MCF 10A (cell line): ENCODE results near the gene JSRP1. TPM values are rescaled to one million over a fixed set of nuclear protein-coding genes. Genes with fewer than 3 reads are reported as not detected.

Experiments used
- BruUV-seq: library from RNA; stranded (reverse); fragments of 400-500 nt; replicated peaks from 2 replicates; lab custom pipeline; 2021; lab: Mats Ljungman, UMichigan
- CTCF ChIA-PET: fragments of 300-600 bp; sonication (Branson Sonifier 250); formaldehyde crosslinking; extraction: SDS; loops from one replicate; lab custom pipeline; 2021; ENCODE audit warnings: antibody characterized with exemption, inconsistent platforms; lab: Yijun Ruan, JAX
- POLR2A ChIA-PET: fragments of 300-600, 350-650 bp; sonication (Branson Sonifier 250); formaldehyde crosslinking; extraction: SDS; loops from one replicate; lab custom pipeline; 2020; ENCODE audit warnings: antibody characterized with exemption, inconsistent platforms; lab: Yijun Ruan, JAX
- DNase-seq: peaks from one replicate; pipeline ENCODE4 v3.0.0-alpha.2; 2018; ENCODE audit not compliant: unreplicated experiment
- H3K27ac Mint-ChIP-seq: one replicate; pipeline ENCODE4 v1.8.0; 2022; ENCODE audit warnings: mild to moderate bottlenecking, low read depth, mixed read lengths; ENCODE audit not compliant: unreplicated experiment
- H3K27me3 Mint-ChIP-seq: one replicate; pipeline ENCODE4 v1.8.0; 2022; ENCODE audit warnings: mixed read lengths; ENCODE audit not compliant: insufficient read depth, unreplicated experiment
- H3K36me3 Mint-ChIP-seq: one replicate; pipeline ENCODE4 v1.8.0; 2022; ENCODE audit warnings: mild to moderate bottlenecking, moderate library complexity, mixed read lengths; ENCODE audit not compliant: insufficient read depth, unreplicated experiment
- H3K4me1 Mint-ChIP-seq: one replicate; pipeline ENCODE4 v1.8.0; 2022; ENCODE audit warnings: mixed read lengths; ENCODE audit not compliant: insufficient read depth, unreplicated experiment
- H3K4me3 Mint-ChIP-seq: one replicate; pipeline ENCODE4 v1.8.0; 2022; ENCODE audit warnings: mild to moderate bottlenecking, moderate library complexity, mixed read lengths; ENCODE audit not compliant: unreplicated experiment
- H3K9me3 Mint-ChIP-seq: one replicate; pipeline ENCODE4 v1.8.0; 2022; ENCODE audit warnings: mixed read lengths; ENCODE audit not compliant: unreplicated experiment
- intact Hi-C: fragments of 100-400 bp; cut with micrococcal nuclease; formaldehyde crosslinking; loops from 2 replicates; pipeline ENCODE4 v1.14.1; 2022
- total RNA-seq: library from RNA; stranded (reverse); gene quantifications from 2 replicates; pipeline ENCODE4 v1.2.3, GENCODE V29; 2022
- TF ChIP-seq, protein P1 (sequence below): fragments of 200-600 bp; IDR thresholded peaks from one replicate; pipeline ENCODE4 v1.8.0; 2022; ENCODE audit warnings: antibody characterized with exemption, mild to moderate bottlenecking; ENCODE audit not compliant: unreplicated experiment

Gene JSRP1
- total RNA-seq, 1 experiment from 2014 or later, result 0.37 TPM

DNA sequence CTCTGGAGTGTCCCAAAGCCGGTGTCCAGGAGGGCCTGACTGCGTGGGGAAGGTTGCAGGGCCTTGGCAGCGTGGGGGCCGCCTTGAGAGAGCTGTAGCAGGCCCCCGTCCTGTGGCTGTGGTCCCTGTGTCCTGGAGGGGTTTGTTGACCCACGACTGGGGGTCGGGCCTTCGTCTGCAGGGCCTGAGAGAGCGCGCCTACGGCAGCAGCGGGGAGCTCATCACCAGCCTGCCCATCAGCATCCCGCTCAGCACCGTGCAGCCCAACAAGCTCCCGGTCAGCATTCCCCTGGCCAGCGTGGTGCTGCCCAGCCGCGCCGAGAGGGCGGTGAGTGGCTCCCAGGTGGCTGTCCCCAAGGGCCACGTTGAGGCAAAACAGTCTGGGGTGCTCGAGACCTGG is 38.6 kb downstream of the JSRP1 start:
- H3K4me1 Mint-ChIP-seq, result peaks cover 6% of the 10 kb centered on the region
- CTCF ChIA-PET, result no interaction called here
- H3K27me3 Mint-ChIP-seq, result no peaks in the 10 kb centered on the region
- H3K9me3 Mint-ChIP-seq, result no peaks in the 10 kb centered on the region
- H3K36me3 Mint-ChIP-seq, result peaks cover 57% of the 10 kb centered on the region
- POLR2A ChIA-PET, result interaction anchor here (0.6 kb wide), 1 partner anchor 32 kb away, joined by 3 read pairs; no protein-coding TSS in a partner anchor
- BruUV-seq, result no TSS peak
- TF ChIP-seq, protein P1, sequence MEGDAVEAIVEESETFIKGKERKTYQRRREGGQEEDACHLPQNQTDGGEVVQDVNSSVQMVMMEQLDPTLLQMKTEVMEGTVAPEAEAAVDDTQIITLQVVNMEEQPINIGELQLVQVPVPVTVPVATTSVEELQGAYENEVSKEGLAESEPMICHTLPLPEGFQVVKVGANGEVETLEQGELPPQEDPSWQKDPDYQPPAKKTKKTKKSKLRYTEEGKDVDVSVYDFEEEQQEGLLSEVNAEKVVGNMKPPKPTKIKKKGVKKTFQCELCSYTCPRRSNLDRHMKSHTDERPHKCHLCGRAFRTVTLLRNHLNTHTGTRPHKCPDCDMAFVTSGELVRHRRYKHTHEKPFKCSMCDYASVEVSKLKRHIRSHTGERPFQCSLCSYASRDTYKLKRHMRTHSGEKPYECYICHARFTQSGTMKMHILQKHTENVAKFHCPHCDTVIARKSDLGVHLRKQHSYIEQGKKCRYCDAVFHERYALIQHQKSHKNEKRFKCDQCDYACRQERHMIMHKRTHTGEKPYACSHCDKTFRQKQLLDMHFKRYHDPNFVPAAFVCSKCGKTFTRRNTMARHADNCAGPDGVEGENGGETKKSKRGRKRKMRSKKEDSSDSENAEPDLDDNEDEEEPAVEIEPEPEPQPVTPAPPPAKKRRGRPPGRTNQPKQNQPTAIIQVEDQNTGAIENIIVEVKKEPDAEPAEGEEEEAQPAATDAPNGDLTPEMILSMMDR, result no peak
- no peak overlapping the region for H3K27ac Mint-ChIP-seq
- DNase-seq, result no peak
- H3K4me3 Mint-ChIP-seq, result no peak overlapping the region
- intact Hi-C loops, result no loop called here

- TF ChIP-seq, protein P1, result no peak
- H3K4me1 Mint-ChIP-seq, result peaks cover 6% of the 10 kb centered on the region
- no peak overlapping the region for H3K4me3 Mint-ChIP-seq
- POLR2A ChIA-PET, result interaction anchor here (0.6 to 1.2 kb wide), 4 partner anchors 19 to 1372 kb away, joined by 3 to 4 read pairs (median 3); no protein-coding TSS in a partner anchor
- CTCF ChIA-PET, result interaction anchor here (1.3 kb wide), 1 partner anchor 13 kb away, joined by 3 read pairs; no protein-coding TSS in a partner anchor
- H3K27me3 Mint-ChIP-seq, result no peaks in the 10 kb centered on the region
- H3K27ac Mint-ChIP-seq, result no peak overlapping the region
- H3K9me3 Mint-ChIP-seq, result no peaks in the 10 kb centered on the region
- BruUV-seq, result no TSS peak
- DNase-seq, result no peak
- intact Hi-C loops, result no loop called here
- peaks cover 63% of the 10 kb centered on the region for H3K36me3 Mint-ChIP-seq
Measured at GRCh38 chr19:2216361-2217225, 39.6 kb downstream of the JSRP1 start.

DNA sequence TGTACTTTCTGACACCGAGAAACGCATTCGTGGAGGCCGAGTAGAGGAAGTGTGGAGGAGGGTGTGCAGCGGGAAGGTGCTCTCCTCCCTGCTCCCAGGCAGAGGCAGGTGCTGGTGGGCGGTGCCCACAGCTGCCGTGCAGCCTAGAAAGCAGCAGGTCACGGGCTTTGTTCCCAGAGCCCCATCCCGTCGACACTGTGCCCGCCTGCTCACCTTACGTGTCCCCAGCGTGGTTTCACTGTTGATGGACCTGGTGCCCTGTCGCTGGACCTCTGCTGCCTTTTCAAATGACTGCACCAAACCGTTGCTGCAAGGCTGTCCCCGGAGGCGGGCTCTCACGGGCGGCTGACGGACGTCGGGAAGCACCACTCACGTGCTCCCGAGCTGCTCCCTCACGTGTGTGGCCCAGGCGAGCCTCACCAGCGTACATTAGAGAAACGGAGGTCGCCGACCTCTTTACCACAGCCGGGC is 40.9 kb downstream of the JSRP1 start:
- BruUV-seq, result no TSS peak
- no peak overlapping the region for H3K27ac Mint-ChIP-seq
- CTCF ChIA-PET, result interaction anchor here (0.5 to 1.4 kb wide), 4 partner anchors 14 to 118 kb away, joined by 3 to 9 read pairs (median 3); partner anchors contain the start of gene PLEKHJ1

DNA sequence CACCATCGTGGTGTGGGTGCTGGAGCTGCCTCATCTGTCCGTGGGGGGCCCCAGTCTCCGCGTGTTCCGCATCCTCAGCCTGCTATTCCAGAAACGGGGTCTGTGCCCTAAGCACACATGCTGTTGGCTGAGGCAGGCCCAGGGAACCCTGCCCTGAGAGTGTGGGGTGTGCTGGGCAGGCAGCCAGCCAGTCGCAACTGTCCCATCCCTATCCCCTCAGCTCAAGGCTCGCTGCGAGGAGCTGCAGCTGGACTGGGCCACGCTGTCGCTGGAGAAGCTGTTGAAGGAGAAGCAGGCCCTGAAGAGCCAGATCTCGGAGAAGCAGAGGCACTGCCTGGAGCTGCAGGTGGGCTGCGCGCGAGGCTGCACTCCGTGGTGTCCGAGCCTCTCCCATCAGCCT is 42.0 kb downstream of the JSRP1 start:
- ChIA-PET POLR2A (no interaction called here), CTCF (interaction anchor here (0.5 to 1.4 kb wide), 2 partner anchors 21 to 36 kb away, joined by 3 to 9 read pairs; partner anchors contain the start of gene PLEKHJ1)

More for the DNA sequence above, 40.9 kb downstream of the JSRP1 start:
- POLR2A ChIA-PET, result interaction anchor here (1.2 kb wide), 1 partner anchor 20 kb away, joined by 3 read pairs; no protein-coding TSS in a partner anchor
- intact Hi-C loops, result no loop called here
- no peaks in the 10 kb centered on the region for H3K9me3 Mint-ChIP-seq
- H3K36me3 Mint-ChIP-seq, result peaks cover 69% of the 10 kb centered on the region
- H3K27me3 Mint-ChIP-seq, result no peaks in the 10 kb centered on the region
- DNase-seq, result no peak
- peaks cover 6% of the 10 kb centered on the region for H3K4me1 Mint-ChIP-seq
- TF ChIP-seq, protein P1, result no peak
- no peak overlapping the region for H3K4me3 Mint-ChIP-seq

More for the DNA sequence above, 42.0 kb downstream of the JSRP1 start:
- Mint-ChIP-seq H3K4me3 (no peak overlapping the region), H3K27me3 (no peaks in the 10 kb centered on the region), H3K36me3 (peaks cover 66% of the 10 kb centered on the region), H3K27ac (no peak overlapping the region), H3K9me3 (no peaks in the 10 kb centered on the region), H3K4me1 (peaks cover 6% of the 10 kb centered on the region)
- TF ChIP-seq, protein P1, result no peak
- intact Hi-C loops, result no loop called here
- DNase-seq, result no peak
- BruUV-seq, result no TSS peak
